K562 (cell line): Measurements from ENCODE around the gene HIVEP2. TPM values are rescaled to one million over a fixed set of nuclear protein-coding genes. Genes with fewer than 3 reads are reported as not detected.

ENCODE experiments used
- ATAC-seq: fragments of 200-7000 bp; cut with Tn5 transposase; 3 replicates; pipeline ENCODE4 v1.9.1; 2020; ENCODE audit warnings: moderate library complexity
- BruUV-seq: library from RNA; stranded (reverse); fragments of 400-500 nt; replicated peaks from 2 replicates; lab custom pipeline; 2021; lab: Mats Ljungman, UMichigan
- CTCF ChIA-PET: fragments of 300-600 bp; formaldehyde crosslinking; extraction: SDS; loops from one replicate; lab custom pipeline; 2021; ENCODE audit warnings: low intra/inter-chr PET ratio; lab: Yijun Ruan, JAX
- POLR2A ChIA-PET: fragments of 300-600, 350-650 bp; sonication (Branson Sonifier 250); formaldehyde crosslinking; extraction: SDS; loops from one replicate; lab custom pipeline; 2021; ENCODE audit warnings: antibody characterized with exemption, inconsistent platforms; lab: Yijun Ruan, JAX
- DNase-seq, 4 experiments: peaks; one replicate each; pipeline versions ENCODE4 v3.0.0 to v3.0.0-alpha.2; 2011 to 2018; ENCODE audit warnings: low spot score in 3 of 4, mixed read lengths in 3 of 4; ENCODE audit errors: extremely low read depth in 1 of 4
- FAIRE-seq: peaks from 2 replicates; lab custom pipeline; 2011; peaks lifted over from hg19 to GRCh38; lab: Jason Lieb, UNC
- H2AFZ ChIP-seq: 2 replicates; pipeline ENCODE4 v1.6.0; 2011; ENCODE audit warnings: low read depth, low read length, control low read depth, inconsistent platforms
- H3K27ac ChIP-seq: fragments of 200-600 bp; 3 replicates; pipeline ENCODE4 v1.8.0; 2011; ENCODE audit warnings: low read depth, mild to moderate bottlenecking, control low read depth, inconsistent platforms, low read length, moderate library complexity, mixed read lengths; ENCODE audit errors: extremely low read depth
- H3K27me3 ChIP-seq, 2 experiments: fragments of 300-600 bp in 1 of 2; 2 replicates in 1 of 2; 3 replicates in 1 of 2; pipeline versions ENCODE4 v1.6.0 to v1.8.0; 2011; ENCODE audit warnings: inconsistent platforms in 2 of 2, low read length in 2 of 2, mild to moderate bottlenecking in 1 of 2, mixed read lengths in 1 of 2, moderate library complexity in 1 of 2; ENCODE audit not compliant: control insufficient read depth in 2 of 2, insufficient read depth in 2 of 2
- H3K36me3 ChIP-seq: fragments of 300-600 bp; 3 replicates; pipeline ENCODE4 v1.8.0; 2011; ENCODE audit warnings: mild to moderate bottlenecking, low read length, inconsistent platforms; ENCODE audit not compliant: control insufficient read depth, insufficient read depth
- H3K4me1 ChIP-seq, 2 experiments: fragments of 200-600 bp in 1 of 2; replicated peaks in 1 of 2; 2 replicates in 1 of 2; 3 replicates in 1 of 2; pipeline versions ENCODE4 v1.5.1 to v1.8.0; 2011; ENCODE audit warnings: inconsistent platforms in 2 of 2, low read length in 2 of 2, mild to moderate bottlenecking in 1 of 2, mixed read lengths in 1 of 2, moderate library complexity in 1 of 2; ENCODE audit not compliant: control insufficient read depth in 2 of 2, insufficient read depth in 2 of 2
- H3K4me2 ChIP-seq: 2 replicates; pipeline ENCODE4 v1.6.1; 2011; ENCODE audit warnings: low read length, control low read depth, inconsistent platforms, mixed read lengths; ENCODE audit not compliant: insufficient read depth
- H3K4me3 ChIP-seq: fragments of 200-600 bp; sonication (generic), shearing (Covaris generic); 2 replicates; pipeline ENCODE4 v1.5.1; 2016; ENCODE audit warnings: control low read depth, inconsistent platforms
- H3K79me2 ChIP-seq: fragments of 200-600 bp; 3 replicates; pipeline ENCODE4 v1.8.0; 2011; ENCODE audit warnings: low read length, inconsistent platforms; ENCODE audit not compliant: control insufficient read depth, insufficient read depth
- H3K9ac ChIP-seq, 2 experiments: 2 replicates each; pipeline versions ENCODE4 v1.6.0 to v1.6.1; 2011; ENCODE audit warnings: low read depth in 2 of 2, low read length in 2 of 2, control low read depth in 1 of 2, inconsistent platforms in 1 of 2, mild to moderate bottlenecking in 1 of 2, mixed read lengths in 1 of 2; ENCODE audit not compliant: insufficient read depth in 1 of 2
- H3K9me1 ChIP-seq: one replicate; pipeline ENCODE4 v1.6.0; 2011; ENCODE audit warnings: inconsistent platforms, mild to moderate bottlenecking, low read length, moderate library complexity; ENCODE audit not compliant: control insufficient read depth, insufficient read depth
- H3K9me3 ChIP-seq: replicated peaks from 2 replicates; pipeline ENCODE4 v1.5.1; 2011; ENCODE audit warnings: low read depth, low read length, inconsistent platforms; ENCODE audit not compliant: control insufficient read depth, insufficient read depth
- H4K20me1 ChIP-seq: replicated peaks from 2 replicates; pipeline ENCODE4 v1.6.1; 2011; ENCODE audit warnings: low read length, inconsistent platforms, mixed read lengths; ENCODE audit not compliant: control insufficient read depth, insufficient read depth
- DACH1 ChIP-seq: fragments of 450-650 bp; IDR thresholded peaks from 2 replicates; pipeline ENCODE4 v1.6.1; 2018; ENCODE audit not compliant: partially characterized antibody
- DPF2 ChIP-seq: fragments of 450-650 bp; IDR thresholded peaks from 2 replicates; pipeline ENCODE4 v1.6.1; 2016
- FOXK2 ChIP-seq, 2 experiments: fragments of 450-650 bp; IDR thresholded peaks in 1 of 2; conservative IDR thresholded peaks in 1 of 2; 2 replicates each; pipeline ENCODE4 v1.6.1; 2016; ENCODE audit warnings: low read depth in 2 of 2, mild to moderate bottlenecking in 1 of 2
- HDAC1 ChIP-seq, 2 experiments: fragments of 450-650 bp; IDR thresholded peaks; 2 replicates each; pipeline ENCODE4 v1.6.1; 2016 to 2017; ENCODE audit warnings: inconsistent platforms in 1 of 2, mild to moderate bottlenecking in 1 of 2, moderate library complexity in 1 of 2
- KLF10 ChIP-seq: fragments of 250-450 bp; sonication (Bioruptor Pico); IDR thresholded peaks from 2 replicates; pipeline ENCODE4 v1.6.1; 2021; ENCODE audit warnings: matching md5 sums
- PRPF4 ChIP-seq: fragments of 200-400 bp; formaldehyde crosslinking; IDR thresholded peaks from one replicate; pipeline ENCODE4 v1.6.1; 2017; ENCODE audit warnings: low read length, low read depth, mild to moderate bottlenecking; ENCODE audit not compliant: insufficient read depth, poor library complexity, severe bottlenecking
- SRF ChIP-seq, 2 experiments: fragments of 250-450, 450-650 bp in 1 of 2; sonication (Bioruptor Pico) in 1 of 2; sonication (generic) in 1 of 2; formaldehyde crosslinking; IDR thresholded peaks; 2 replicates each; pipeline versions ENCODE4 v1.5.0 to v1.5.1; 2020 to 2022; ENCODE audit warnings: mild to moderate bottlenecking in 1 of 2, missing genetic modification reagents in 1 of 2
- TCF7 ChIP-seq: sonication (generic); IDR thresholded peaks from 2 replicates; pipeline ENCODE4 v1.6.1; 2016; ENCODE audit warnings: antibody characterized with exemption, borderline replicate concordance
- TEAD1 ChIP-seq, 2 experiments: fragments of 450-650 bp in 1 of 2; sonication (generic) in 1 of 2; formaldehyde crosslinking; IDR thresholded peaks; 2 replicates each; pipeline versions ENCODE4 v1.4.0 to v1.8.0; 2020 to 2022; ENCODE audit warnings: mild to moderate bottlenecking in 2 of 2, missing genetic modification reagents in 1 of 2
- ZNF124 ChIP-seq: sonication (generic); formaldehyde crosslinking; IDR thresholded peaks from 2 replicates; pipeline ENCODE4 v1.8.1; 2022; ENCODE audit warnings: missing genetic modification reagents
- ZNF134 ChIP-seq: fragments of 250-450 bp; sonication (Bioruptor Pico); conservative IDR thresholded peaks from 2 replicates; pipeline ENCODE4 v1.4.0; 2020
- ZNF584 ChIP-seq: fragments of 200-800 bp; sonication (Bioruptor generic); IDR thresholded peaks from 2 replicates; pipeline ENCODE4 v1.6.1; 2016; ENCODE audit warnings: low read depth, mild to moderate bottlenecking, missing genetic modification characterization, missing compliant biosample characterization
- WGBS: fragments of 100-300 bp; shearing (Covaris generic); methylation state at CpG from one replicate; pipeline ENCODE4 v1.1.6; 2016; ENCODE audit warnings: low coverage, mixed read lengths; ENCODE audit not compliant: insufficient coverage; ENCODE audit errors: missing lambda C conversion rate; 5-methylcytosine and 5-hydroxymethylcytosine counted together
- in situ Hi-C: fragments of 300-500 bp; cut with MboI; formaldehyde crosslinking; loops from 4 replicates; pipeline ENCODE4 v1.15.0; 2018; ENCODE audit warnings: inconsistent platforms, mixed read lengths
- intact Hi-C: fragments of 100-400 bp; cut with micrococcal nuclease; formaldehyde crosslinking; loops from 2 replicates; pipeline ENCODE4 v1.14.2; 2022
- polyA plus RNA-seq, 8 experiments: library from polyadenylated mRNA; depleted of rRNA in 4 of 8; stranded (reverse) in 5 of 8; unstranded in 3 of 8; fragments of >200 nt; fragmentation: Nextera tagmentation in 2 of 8; fragmentation: Illumina TruSeq in 1 of 8; extraction: Ambion mirVana in 2 of 8; extraction: Trizol in 1 of 8; gene quantifications; 2 replicates each; pipeline versions ENCODE4 v1.2.1 to v1.2.3, GENCODE V29; 2011 to 2014; ENCODE audit warnings: inconsistent platforms in 1 of 8, missing spikeins in 1 of 8
- total RNA-seq, 7 experiments: library from RNA; depleted of rRNA in 6 of 7; stranded (reverse); fragments of >200 nt in 6 of 7; fragmentation: Illumina TruSeq in 2 of 7; extraction: Trizol in 2 of 7; gene quantifications; 2 replicates each; pipeline versions ENCODE4 v1.2.1 to v1.2.3, GENCODE V29; 2011 to 2021; ENCODE audit warnings: low replicate concordance in 1 of 7
- TF ChIP-seq, protein P1 (sequence below): sonication (generic); formaldehyde crosslinking; IDR thresholded peaks from 2 replicates; pipeline ENCODE4 v1.8.0; 2023; ENCODE audit warnings: mild to moderate bottlenecking, missing genetic modification reagents
- TF ChIP-seq, protein P2 (sequence below): fragments of 250-450 bp; sonication (Bioruptor Pico); IDR thresholded peaks from 2 replicates; pipeline ENCODE4 v1.5.0; 2021

Gene HIVEP2
- total and polyA plus RNA-seq, 9 of the 15 experiments (the other 6 are each of a cell fraction or from before 2014, with no cell fraction given): under 0.01 to 1.2 (median 0.31) TPM

DNA sequence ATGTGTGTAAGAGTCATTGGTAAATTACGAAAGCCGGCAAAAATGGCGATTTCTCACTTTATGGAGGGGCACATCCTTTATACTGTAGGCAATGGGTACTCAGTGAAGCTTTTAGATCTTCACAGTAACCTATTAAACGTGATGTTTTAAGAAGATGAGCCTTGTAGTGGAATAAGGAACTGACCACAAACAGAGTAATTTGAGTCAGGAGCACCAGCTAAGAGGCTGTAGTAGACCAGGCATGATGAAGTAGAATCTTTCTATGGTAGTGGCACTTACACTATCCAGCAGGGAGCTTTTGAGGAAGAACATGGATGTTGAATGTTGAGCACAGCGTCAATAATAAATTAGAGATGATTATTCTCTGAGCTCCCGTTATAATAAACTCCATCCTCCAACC, 65.9 kb downstream of the HIVEP2 start:
- H3K9me3 ChIP-seq: no peaks in the 10 kb centered on the region
- no peak for ATAC-seq
- peaks cover 3 to 8% of the 10 kb centered on the region in 2 experiments; a peak in 2 of 5 replicates for H3K27me3 ChIP-seq
- 7% methylated on average over 6 of the region's 6 CpGs for WGBS
- H2AFZ ChIP-seq: no peak overlapping the region
- no peaks in the 10 kb centered on the region for H3K79me2 ChIP-seq
- CTCF ChIA-PET: no interaction called here
- no peak for FAIRE-seq
- no peak overlapping the region for H3K27ac ChIP-seq
- H3K36me3 ChIP-seq: no peaks in the 10 kb centered on the region
- intact Hi-C loops (no loop called here), in situ Hi-C loops (no loop called here)
- no TSS peak for BruUV-seq
- POLR2A ChIA-PET: no interaction called here
- H3K4me3 ChIP-seq: no peak overlapping the region
- peaks cover 0 to 9% of the 10 kb centered on the region in 2 experiments; a peak in 1 of 5 replicates for H3K4me1 ChIP-seq
- H4K20me1 ChIP-seq: no peaks in the 10 kb centered on the region
- no peak overlapping the region for H3K9ac ChIP-seq
- H3K4me2 ChIP-seq: no peak overlapping the region
- no peak for DNase-seq
- no peaks in the 10 kb centered on the region for H3K9me1 ChIP-seq
- TF ChIP-seq SRF (CRISPR knock-in tag; IDR thresholded peaks at IDR 0.05) (no peak), KLF10 (no peak), FOXK2 (conservative IDR thresholded peaks at IDR 0.05 in 1 of 2, IDR thresholded peaks at IDR 0.05 in 1 of 2; ENCODE audit: low read depth in 2 of 2) (no peak), ZNF124 (no peak), DPF2 (no peak), HDAC1 (IDR thresholded peaks at IDR 0.05) (no peak), ZNF134 (CRISPR knock-in tag) (no peak), DACH1 (no peak), TEAD1 (CRISPR knock-in tag; IDR thresholded peaks at IDR 0.05) (no peak), TCF7 (no peak), PRPF4 (no peak), ZNF584 (CRISPR knock-in tag) (no peak)
- TF ChIP-seq, protein P1, sequence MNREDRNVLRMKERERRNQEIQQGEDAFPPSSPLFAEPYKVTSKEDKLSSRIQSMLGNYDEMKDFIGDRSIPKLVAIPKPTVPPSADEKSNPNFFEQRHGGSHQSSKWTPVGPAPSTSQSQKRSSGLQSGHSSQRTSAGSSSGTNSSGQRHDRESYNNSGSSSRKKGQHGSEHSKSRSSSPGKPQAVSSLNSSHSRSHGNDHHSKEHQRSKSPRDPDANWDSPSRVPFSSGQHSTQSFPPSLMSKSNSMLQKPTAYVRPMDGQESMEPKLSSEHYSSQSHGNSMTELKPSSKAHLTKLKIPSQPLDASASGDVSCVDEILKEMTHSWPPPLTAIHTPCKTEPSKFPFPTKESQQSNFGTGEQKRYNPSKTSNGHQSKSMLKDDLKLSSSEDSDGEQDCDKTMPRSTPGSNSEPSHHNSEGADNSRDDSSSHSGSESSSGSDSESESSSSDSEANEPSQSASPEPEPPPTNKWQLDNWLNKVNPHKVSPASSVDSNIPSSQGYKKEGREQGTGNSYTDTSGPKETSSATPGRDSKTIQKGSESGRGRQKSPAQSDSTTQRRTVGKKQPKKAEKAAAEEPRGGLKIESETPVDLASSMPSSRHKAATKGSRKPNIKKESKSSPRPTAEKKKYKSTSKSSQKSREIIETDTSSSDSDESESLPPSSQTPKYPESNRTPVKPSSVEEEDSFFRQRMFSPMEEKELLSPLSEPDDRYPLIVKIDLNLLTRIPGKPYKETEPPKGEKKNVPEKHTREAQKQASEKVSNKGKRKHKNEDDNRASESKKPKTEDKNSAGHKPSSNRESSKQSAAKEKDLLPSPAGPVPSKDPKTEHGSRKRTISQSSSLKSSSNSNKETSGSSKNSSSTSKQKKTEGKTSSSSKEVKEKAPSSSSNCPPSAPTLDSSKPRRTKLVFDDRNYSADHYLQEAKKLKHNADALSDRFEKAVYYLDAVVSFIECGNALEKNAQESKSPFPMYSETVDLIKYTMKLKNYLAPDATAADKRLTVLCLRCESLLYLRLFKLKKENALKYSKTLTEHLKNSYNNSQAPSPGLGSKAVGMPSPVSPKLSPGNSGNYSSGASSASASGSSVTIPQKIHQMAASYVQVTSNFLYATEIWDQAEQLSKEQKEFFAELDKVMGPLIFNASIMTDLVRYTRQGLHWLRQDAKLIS (CRISPR knock-in tag): no peak
- TF ChIP-seq, protein P2, sequence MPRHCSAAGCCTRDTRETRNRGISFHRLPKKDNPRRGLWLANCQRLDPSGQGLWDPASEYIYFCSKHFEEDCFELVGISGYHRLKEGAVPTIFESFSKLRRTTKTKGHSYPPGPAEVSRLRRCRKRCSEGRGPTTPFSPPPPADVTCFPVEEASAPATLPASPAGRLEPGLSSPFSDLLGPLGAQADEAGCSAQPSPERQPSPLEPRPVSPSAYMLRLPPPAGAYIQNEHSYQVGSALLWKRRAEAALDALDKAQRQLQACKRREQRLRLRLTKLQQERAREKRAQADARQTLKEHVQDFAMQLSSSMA (CRISPR knock-in tag): no peak
